HG03060 (cell line): ENCODE data around the gene NMUR1.
"Not testable (repeated sequence)": the region's sequence is repeated elsewhere in the genome, so short reads cannot be mapped to it uniquely, and the experiment has no call there.

ENCODE experiments used
- ATAC-seq: cut with Tn5 transposase; IDR thresholded peaks from one replicate; pipeline ENCODE4 v1.9.1; 2021; ENCODE audit warnings: low read depth, moderate number of reproducible peaks; ENCODE audit not compliant: unreplicated experiment

Gene NMUR1

GRCh38 chr2:231530099-231531011 lies at the start of gene NMUR1:
NMUR1 (minus strand) TSS chr2:231530445; CDS start chr2:231530361, 84 bp downstream.
- ATAC-seq, result no peak

- ATAC-seq, result no peak
Measured at GRCh38 chr2:231579560-231579959, 49.3 kb upstream of the NMUR1 start.

- not testable (repeated sequence) for ATAC-seq
Measured at GRCh38 chr2:231578655-231579054, 48.4 kb upstream of the NMUR1 start.

GRCh38 chr2:231576465-231576864 lies 46.2 kb upstream of the NMUR1 start:
- ATAC-seq, result no peak

GRCh38 chr2:231575612-231576256 lies 45.5 kb upstream of the NMUR1 start:
- no peak for ATAC-seq

GRCh38 chr2:231573698-231574421 lies 43.6 kb upstream of the NMUR1 start:
- no peak for ATAC-seq

GRCh38 chr2:231573096-231573495 lies 42.9 kb upstream of the NMUR1 start:
- no peak for ATAC-seq

- no peak for ATAC-seq
Measured at GRCh38 chr2:231571661-231572191, 41.5 kb upstream of the NMUR1 start.

- ATAC-seq, result not testable (repeated sequence)
Measured at GRCh38 chr2:231570915-231571314, 40.7 kb upstream of the NMUR1 start.

GRCh38 chr2:231568785-231569435 lies 38.7 kb upstream of the NMUR1 start:
- no peak for ATAC-seq

GRCh38 chr2:231568098-231568784 lies 38.0 kb upstream of the NMUR1 start:
- ATAC-seq, result no peak

GRCh38 chr2:231567159-231567558 lies 36.9 kb upstream of the NMUR1 start:
- no peak for ATAC-seq

GRCh38 chr2:231565887-231566594 lies 35.8 kb upstream of the NMUR1 start:
- no peak for ATAC-seq

GRCh38 chr2:231563378-231563961 lies 33.2 kb upstream of the NMUR1 start:
- ATAC-seq, result no peak

- ATAC-seq, result no peak
Measured at GRCh38 chr2:231557571-231558217, 27.4 kb upstream of the NMUR1 start.

- no peak for ATAC-seq
Measured at GRCh38 chr2:231556981-231557380, 26.7 kb upstream of the NMUR1 start.

GRCh38 chr2:231556496-231556895 lies 26.3 kb upstream of the NMUR1 start:
- not testable (repeated sequence) for ATAC-seq
